ENCODE data around the gene TGFB1.

TGFB1 gene

DNA sequence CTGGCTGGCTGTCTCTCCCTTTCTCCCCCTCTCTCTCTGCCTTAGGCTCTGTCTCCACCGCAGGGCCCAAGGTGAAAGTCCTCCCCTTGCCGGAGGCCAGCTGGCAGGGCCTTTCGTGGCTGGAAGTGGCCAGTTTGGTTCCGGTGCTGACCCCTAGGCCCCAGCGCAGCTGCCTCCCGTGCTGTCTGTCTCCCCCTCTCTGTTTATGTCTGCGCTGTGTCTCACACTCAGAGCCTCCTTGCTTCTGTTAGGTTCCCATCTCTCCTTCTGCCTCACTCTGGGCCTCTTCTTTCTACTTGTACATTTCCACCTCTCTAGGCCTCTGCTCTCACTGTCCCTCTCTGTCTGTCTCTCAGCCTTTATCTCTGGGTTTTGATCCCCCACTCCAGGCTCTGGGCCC is 30.7 kb downstream of the TGFB1 start:
- no peak for TF ChIP-seq CTCF (IDR thresholded peaks at IDR 0.05; ENCODE audit: control insufficient read depth, insufficient read depth, low read depth, low read length, missing control alignments)
- no peak for DNase-seq (ENCODE audit: low read depth)
- H3K4me3 ChIP-seq (ENCODE audit: control insufficient read depth, low read depth, low read length), result no peak overlapping the region

DNA sequence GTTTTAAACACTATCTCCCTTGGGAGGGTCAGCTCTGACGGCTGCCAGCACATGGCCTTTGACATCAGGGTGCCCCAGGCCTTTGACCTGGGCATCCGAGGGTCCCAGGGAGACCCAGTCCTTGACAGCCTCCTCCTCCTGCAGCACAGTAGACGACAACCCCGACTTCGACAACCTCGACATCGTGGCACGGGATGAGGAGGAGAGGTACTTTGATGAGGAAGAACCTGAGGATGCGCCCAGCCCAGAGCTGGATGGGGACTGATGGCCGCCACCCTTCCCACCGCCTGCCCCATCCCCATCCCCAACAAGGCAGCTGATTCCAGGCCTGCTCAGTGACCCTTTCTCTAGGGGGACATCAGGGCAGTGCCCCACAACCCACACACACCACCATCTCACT is 31.3 kb downstream of the TGFB1 start:
- H3K4me3 ChIP-seq (ENCODE audit: control insufficient read depth, low read depth, low read length), result no peak overlapping the region
- no peak for TF ChIP-seq CTCF (IDR thresholded peaks at IDR 0.05; ENCODE audit: control insufficient read depth, insufficient read depth, low read depth, low read length, missing control alignments)
- DNase-seq (ENCODE audit: low read depth), result no peak

DNA sequence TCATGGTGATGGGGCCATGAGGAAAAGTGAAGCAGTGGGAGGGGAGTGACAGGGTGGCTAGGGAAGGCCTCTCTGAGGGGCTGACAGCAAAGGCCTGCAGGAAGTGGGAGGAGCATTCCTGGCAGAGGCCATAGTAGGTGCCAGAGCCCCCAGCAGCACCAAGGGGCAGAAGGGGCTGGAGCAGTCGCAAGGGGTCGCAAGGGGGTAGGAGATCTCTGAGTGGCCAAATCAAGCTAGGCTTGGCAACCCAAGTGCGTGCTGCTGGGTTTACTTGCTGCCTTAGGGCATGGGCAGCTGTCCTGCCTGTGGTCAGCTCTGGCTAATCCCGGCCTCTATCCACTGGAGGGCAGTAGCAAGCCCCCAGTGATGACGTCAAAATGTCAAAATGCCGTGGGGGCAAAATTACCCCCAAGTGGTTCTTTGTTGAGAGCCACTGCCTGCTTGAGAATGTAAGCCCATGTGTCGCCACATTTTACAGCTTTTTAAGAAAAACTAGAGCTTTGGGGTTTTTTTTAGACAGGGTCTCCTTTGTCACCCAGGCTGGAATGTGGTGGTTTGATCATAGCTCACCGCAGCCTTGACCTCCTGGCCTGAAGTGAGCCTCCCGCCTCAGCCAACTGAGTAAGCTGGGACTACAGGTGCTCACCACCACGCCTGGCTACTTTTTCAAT is 32.0 kb downstream of the TGFB1 start:
- TF ChIP-seq CTCF (IDR thresholded peaks at IDR 0.05; ENCODE audit: control insufficient read depth, insufficient read depth, low read depth, low read length, missing control alignments), result peak; percentile 83
- no peak overlapping the region for H3K4me3 ChIP-seq (ENCODE audit: control insufficient read depth, low read depth, low read length)
- no peak for DNase-seq (ENCODE audit: low read depth)

GRCh38 chr19:41321204-41321599 is 32.5 kb downstream of the TGFB1 start:
- TF ChIP-seq CTCF (IDR thresholded peaks at IDR 0.05; ENCODE audit: control insufficient read depth, insufficient read depth, low read depth, low read length, missing control alignments), result no peak
- no peak for DNase-seq (ENCODE audit: low read depth)
- no peak overlapping the region for H3K4me3 ChIP-seq (ENCODE audit: control insufficient read depth, low read depth, low read length)

DNA sequence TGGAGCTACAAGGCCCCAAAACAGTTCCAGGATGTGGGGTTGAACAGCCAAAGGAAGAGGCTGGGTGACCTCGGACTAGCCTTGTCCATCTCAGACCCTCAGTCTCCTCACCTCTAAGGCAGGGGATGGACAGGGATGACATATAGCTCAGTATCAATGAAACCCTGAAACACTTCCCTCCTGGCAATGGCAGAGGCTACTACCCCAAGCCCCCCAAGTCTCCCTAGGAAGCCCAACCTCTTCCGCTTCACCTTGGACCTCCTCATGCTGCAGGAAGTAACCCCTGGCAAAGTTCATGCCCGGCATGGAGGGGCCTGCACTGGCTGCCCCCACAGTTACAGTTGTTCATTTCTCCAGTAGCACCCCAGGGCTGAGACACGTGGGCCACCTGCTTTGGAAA is 33.2 kb downstream of the TGFB1 start:
- no peak for DNase-seq (ENCODE audit: low read depth)
- H3K4me3 ChIP-seq (ENCODE audit: control insufficient read depth, low read depth, low read length), result no peak overlapping the region
- TF ChIP-seq CTCF (IDR thresholded peaks at IDR 0.05; ENCODE audit: control insufficient read depth, insufficient read depth, low read depth, low read length, missing control alignments), result no peak

DNA sequence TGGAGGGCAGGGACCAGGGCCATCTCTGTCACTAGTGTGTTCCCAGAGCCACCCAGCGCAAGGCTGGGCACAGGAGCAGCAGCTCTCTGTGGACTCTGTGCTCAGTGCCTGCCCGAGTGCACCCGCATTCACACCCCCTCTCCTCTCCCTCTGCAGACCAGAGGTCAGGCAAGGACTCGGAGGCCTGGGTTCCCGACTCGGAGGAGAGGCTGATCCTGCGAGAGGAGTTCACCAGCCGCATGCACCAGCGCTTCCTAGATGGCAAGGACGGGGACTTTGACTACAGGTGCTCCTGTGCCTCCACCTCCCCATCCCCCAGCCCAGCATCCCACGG is 33.6 kb downstream of the TGFB1 start:
- no peak overlapping the region for H3K4me3 ChIP-seq (ENCODE audit: control insufficient read depth, low read depth, low read length)
- TF ChIP-seq CTCF (IDR thresholded peaks at IDR 0.05; ENCODE audit: control insufficient read depth, insufficient read depth, low read depth, low read length, missing control alignments), result no peak
- DNase-seq (ENCODE audit: low read depth), result no peak

Data from AG09309 (cell line).